Endothelial cell of hepatic sinusoid (primary cell): ENCODE data around the gene NEO1.

Experiments used
- in situ Hi-C: cut with HindIII; loops from 2 replicates; pipeline ENCODE4 v1.10.0; 2017; ENCODE audit warnings: low sequenced_read_pairs

NEO1 gene

DNA sequence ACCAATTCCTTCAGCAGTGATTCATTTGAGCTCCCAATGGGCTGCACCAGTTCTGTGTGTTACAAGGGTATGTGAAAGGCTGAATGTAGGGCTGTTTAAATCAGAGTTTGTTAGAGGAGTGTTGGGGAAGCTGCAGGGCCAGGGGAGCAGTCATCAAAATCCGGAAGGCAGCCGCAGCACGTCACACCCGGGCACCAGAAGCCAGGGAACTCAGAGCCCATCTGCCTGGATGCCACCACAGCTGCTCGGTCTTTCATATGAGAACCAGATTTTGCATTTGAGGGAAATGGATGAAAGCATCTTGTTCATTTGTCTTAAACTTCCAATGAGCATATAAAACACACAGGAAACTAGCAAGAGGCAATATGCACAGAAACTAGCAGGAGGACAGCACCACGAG is 24.2 kb upstream of the NEO1 start:
- in situ Hi-C loops = no loop called here

DNA sequence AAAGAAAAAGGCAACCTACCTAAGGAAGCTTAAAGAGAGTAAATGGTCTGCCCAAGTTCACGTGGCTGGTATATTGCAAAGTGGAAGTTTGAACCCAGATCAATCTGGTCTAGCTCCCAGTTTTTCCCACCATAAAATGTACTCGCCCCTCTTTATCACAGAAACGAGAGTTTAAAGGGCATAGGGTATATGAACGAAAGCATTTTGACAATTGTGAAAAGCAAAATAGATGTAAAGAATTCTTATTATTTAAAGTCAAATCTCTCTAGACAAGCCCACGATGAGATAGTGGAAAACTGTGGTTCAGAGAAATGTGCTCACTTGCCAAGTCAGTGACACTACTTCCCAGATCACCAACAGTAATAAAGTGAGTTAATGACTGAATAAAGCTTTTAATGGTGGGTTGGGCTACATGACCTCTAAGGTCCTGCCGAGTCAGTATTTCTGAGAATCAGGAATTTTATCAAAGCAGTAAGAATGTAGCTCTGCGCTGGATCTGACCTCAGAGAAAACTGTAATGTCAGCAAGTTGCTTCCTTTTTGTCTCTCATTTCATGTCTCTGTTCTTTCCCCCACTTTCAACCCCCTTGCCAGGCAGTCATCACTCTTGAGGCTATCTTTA is 23.3 kb upstream of the NEO1 start:
- in situ Hi-C loops = no loop called here

DNA sequence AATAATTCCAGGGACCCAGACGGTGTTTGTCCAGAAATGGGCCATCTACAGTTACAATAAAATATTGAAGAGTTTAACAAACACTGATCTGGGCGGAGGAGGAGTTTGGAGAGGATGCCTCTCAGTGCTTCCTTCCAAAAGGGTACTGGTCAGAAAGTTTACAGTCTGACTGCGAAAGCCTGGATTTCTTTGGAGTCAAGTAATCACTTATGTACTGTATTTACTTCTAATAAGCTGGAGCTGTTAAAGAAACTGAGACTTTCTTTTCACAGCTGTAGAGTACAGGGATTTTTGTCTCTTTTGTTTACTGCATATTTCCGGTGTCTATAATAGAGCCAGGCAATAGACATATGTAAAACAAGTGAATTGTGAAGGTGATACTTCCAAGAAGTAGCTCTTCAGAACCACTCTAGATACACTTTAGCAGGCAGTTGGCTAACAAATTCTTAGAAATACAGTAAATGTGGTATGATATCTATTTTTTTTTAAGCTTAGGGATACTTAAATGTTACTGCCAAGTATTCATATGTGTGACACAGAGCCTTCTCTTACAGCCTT is 22.1 kb upstream of the NEO1 start:
- in situ Hi-C loops = no loop called here

- in situ Hi-C loops = no loop called here
Measured at GRCh38 chr15:73031648-73032047, 20.6 kb upstream of the NEO1 start.

DNA sequence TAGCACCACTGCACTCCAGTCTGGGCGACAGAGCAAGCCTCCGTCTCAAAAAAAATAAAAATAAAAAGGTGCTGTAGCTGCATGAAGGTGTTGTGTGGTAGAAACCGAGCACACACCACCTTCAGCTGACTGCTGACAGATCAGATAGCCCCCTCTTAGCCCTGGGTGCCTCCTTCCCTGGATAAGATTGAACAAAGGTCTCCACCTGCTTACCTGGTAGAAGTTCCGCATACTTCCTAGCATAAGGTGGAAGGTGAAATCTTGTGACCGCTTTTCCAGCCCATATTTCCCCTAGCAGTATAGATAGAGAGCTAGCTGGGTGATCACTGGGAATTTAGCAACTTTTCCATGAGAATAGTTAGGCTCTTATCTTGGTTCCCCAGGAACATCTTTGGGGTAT is 18.7 kb upstream of the NEO1 start:
- in situ Hi-C loops = no loop called here

DNA sequence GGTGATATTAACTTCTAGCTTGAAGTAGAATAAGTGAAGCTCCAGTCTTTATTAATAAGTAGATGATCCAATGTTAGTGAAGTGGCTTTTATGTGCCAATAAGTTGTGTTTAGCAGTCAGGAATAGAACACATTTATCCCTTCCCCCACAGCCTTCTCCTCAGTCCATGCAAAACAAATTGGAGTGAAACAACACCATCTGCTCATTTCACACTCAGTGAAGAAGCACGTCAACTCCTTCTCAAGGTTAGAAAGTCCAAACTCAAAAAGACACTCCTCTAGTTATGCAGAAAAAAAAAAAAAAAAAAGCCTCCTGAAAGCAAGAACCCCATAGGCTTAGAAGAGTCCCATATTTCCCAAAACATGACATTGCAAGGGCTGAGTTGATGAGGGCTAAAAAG is 18.0 kb upstream of the NEO1 start:
- in situ Hi-C loops = no loop called here

DNA sequence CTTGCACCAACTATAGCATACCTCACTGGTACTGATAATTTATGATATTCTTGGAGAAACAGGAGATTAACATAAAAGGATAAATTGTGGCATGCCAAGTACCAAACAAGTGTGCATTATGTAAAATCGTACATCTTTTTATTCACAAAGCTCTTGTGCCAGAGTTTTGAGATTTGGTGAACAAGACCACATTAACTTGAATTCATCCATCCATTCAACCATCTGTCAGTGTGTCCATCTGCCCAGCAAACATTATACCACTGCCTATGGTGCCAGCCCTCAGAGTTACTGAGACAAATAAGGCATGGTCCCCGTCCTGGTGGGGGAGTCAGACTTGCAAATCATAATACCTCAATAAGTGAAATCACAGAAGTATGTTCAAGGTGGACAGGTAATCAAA is 17.0 kb upstream of the NEO1 start:
- in situ Hi-C loops = no loop called here

DNA sequence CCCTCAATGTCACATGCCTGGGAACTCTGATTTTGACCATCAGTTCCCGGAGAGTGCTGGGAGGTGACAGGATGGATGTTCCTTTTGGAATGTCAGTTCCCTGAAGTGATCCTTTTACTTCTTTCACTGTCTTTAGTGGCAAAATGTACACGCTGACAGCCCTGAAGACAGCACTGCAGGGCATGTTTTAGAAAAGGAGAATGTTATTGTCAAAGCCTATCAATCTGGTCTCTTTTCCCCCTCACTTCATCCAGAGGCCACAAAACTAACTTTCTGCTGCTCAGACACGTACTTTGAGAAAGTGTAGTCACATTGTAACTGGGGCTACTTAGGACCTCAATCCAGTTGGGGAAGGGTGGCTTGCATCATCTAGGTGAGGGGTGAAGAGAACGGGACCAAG is 14.0 kb upstream of the NEO1 start:
- in situ Hi-C loops = no loop called here

GRCh38 chr15:73046073-73046472 is 6.2 kb upstream of the NEO1 start:
- in situ Hi-C loops = no loop called here

DNA sequence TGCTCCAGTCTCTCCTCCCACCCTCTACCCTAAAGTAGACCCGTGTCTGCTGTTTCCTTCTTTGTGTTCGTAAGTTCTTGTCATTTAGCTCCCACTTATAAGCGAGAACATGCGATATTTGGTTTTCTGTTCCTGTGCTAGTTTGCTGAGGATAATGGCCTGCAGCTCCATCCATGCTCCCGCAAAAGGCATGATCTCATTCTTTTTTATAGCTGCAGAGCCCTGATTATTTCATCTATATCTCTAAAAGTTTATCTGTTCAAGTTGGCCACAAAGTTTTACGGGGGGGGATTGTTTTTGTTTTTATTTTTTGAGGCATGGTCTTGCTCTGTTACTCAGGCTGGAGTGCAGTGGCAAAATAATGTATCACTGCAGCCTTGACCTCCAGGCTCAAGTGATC is 4.4 kb upstream of the NEO1 start:
- in situ Hi-C loops = no loop called here

DNA sequence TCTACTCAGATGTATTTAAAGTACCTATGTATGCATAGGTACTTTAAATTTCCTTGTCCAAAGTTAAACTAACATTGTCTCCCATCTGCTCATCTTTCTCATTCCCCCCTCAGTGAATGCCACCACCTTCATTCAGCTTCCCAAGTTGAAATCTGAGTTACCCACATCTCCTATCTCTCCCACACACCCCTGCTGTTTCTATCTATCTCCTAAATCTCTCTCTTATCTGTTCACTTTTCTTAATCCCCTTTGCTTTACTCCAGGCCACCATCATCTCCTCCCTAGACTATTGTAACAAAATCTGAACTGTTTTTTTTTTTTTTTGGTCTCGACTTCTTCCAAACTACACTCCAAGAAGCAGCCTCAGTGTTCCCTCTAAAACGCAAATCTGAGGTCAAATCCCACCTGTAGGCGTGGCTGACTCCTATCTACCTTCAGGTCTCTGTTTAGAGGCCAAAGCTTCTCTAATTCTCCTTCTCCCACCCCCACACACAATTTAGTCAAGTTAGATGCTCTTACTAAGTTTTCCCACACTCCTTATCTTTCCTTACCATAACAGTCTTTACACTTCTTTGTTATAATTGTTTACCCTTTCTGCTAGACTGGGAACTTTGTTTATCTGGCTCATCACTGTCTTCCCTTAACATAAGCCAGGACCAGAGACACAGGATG is 3.5 kb upstream of the NEO1 start:
- in situ Hi-C loops = no loop called here

DNA sequence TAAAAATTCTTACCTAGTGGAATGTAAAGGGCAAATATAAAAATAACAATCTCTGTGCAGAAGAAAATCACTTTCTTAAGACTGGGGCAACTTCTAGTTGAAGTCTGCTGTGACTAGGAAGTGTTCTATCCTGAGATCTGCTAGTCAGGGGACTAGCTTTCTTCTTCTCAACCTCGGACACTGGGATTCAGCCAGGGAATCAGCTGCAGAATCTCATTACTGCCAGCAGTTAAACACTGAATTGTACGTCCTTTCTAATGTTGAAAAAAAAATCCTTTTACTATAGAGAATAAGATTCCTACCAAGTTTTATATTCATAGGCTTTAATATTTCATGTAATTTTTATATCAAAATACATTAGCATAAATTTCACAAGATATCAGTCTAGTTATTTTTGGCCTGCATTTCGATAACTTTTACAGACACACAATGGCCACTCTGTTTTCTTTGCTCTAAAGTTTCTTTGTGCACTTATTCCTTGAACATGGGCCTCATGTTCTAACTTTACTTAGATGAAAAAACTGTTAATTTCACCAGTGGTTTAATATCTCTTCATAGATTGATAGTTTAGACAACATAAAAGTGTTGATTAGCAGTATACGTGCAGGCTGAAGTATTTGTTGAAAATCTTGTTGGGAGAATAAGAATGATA is 2.6 kb upstream of the NEO1 start:
- in situ Hi-C loops = no loop called here

DNA sequence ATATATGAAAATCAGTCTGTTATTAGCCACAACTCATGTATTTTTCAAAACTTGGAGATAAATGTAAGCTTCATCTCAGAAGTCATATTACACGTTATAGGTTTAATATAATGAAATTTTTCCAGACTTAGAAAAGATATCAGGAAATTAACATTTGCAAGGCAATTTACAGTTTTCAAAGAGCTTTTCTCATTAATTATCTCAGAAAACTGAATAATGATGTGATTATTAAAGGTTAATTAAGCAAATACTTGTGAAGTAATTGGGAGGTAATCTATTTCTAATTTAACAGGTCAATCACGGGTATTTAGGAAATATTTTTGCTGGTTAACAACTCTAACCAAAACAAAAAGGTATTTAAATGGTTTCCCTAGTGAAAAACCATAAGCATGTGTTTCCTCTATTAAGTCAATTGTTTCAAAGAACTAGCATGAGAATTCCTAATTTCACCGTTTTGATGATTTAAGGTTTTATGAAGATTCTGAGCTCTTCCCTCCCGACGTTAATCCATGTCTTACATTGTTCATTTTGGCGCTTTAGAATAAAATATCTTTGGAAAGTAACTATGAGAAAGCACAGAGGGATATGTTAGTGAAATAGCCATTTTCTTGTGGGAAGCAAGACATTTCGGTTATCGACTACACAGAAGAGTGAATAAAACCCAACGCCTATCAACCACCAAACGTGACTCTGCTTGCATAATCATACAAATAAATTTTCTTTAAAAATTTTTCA is 1.5 kb upstream of the NEO1 start:
- in situ Hi-C loops = no loop called here

GRCh38 chr15:73051391-73051806 is 864 bp upstream of the NEO1 start:
- in situ Hi-C loops = no loop called here

DNA sequence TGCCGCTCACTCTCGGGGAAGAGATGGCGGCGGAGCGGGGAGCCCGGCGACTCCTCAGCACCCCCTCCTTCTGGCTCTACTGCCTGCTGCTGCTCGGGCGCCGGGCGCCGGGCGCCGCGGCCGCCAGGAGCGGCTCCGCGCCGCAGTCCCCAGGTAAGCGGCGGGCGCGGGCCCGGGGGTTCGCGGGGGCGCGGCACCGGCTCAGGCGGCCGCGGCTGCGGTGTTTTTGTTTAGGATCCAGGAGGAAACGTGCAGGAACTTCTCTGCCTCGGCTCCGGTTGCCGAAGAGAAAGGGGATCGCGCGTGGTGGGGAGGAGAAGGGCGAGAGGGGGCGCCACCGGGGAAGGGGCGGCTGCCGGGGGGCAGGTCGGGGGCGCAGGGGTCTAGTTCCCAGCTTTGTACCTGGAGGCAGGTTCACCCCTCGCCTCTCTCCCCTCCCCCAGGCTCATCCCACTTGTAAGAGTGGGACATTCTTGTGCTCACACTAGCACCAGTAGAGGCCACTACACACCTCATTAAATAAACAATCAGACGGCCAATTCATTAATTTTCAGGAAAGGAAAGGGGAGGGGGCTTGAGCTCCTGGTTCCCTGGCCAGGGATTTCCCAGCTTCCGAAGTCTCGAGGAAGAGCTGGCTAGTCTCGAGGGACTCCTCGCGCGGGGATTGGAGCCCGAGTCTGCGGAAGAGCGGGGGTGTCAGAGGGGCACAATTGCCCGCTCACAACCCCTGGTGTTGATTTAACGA is 562 bp downstream of the NEO1 start:
- in situ Hi-C loops = no loop called here

- in situ Hi-C loops = no loop called here
Measured at GRCh38 chr15:73053398-73053723, 1.1 kb downstream of the NEO1 start.

GRCh38 chr15:73054417-73054953 is 2.2 kb downstream of the NEO1 start:
- in situ Hi-C loops = no loop called here

GRCh38 chr15:73056460-73056859 is 4.2 kb downstream of the NEO1 start:
- in situ Hi-C loops = no loop called here

- in situ Hi-C loops = no loop called here
Measured at GRCh38 chr15:73058437-73058836, 6.2 kb downstream of the NEO1 start.

DNA sequence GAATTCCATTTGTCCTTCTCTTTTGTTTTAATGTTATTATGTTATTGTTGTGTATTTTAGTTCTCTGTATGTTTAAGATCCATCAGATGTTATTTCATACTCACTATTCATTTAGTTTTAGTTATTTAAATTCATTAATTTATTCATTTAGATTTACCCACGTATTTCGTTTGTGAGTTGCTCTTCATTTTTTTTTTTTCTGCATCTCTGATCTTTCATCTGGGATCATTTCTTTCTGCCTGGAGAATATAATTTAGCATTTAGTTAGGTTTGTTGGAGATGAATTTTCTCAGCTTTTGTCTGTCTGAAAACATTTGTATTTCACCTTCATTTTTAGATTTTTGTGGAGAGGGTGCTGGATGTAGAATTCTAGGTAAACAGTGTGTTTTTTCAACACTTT is 12.9 kb downstream of the NEO1 start:
- in situ Hi-C loops = no loop called here

- in situ Hi-C loops = no loop called here
Measured at GRCh38 chr15:73069109-73069508, 16.8 kb downstream of the NEO1 start.
